ENCODE measurements around the gene KYNU. TPM values are rescaled to one million over a fixed set of nuclear protein-coding genes. Genes with fewer than 3 reads are reported as not detected.

The KYNU gene
- total and polyA plus RNA-seq, 2 of the 13 experiments (the other 11 are each of a cell fraction or from before 2014, with no cell fraction given): 21.9 to 68.6 TPM

- Histone ChIP-seq H3K79me2 (ENCODE audit: insufficient read depth, low read length) (peaks cover 20% of the 10 kb centered on the region), H4K20me1 (ENCODE audit: insufficient read depth, low read length) (no peaks in the 10 kb centered on the region), H3K4me1 (ENCODE audit: insufficient read depth, low read length) (peaks cover 17% of the 10 kb centered on the region), H3K36me3 (replicated peaks in 1 of 2; ENCODE audit: control insufficient read depth in 1 of 2, insufficient read depth in 2 of 2, low read length in 2 of 2) (peaks cover 11 to 34% of the 10 kb centered on the region in 2 experiments), H3K4me2 (ENCODE audit: low read depth, low read length) (no peak overlapping the region), H3K4me3 (replicated peaks in 1 of 3; ENCODE audit: insufficient read depth in 1 of 3, low read depth in 2 of 3, low read length in 3 of 3) (no peak overlapping the region), H3K9ac (ENCODE audit: insufficient read depth, low read depth, low read length) (no peak overlapping the region), H3K27ac (ENCODE audit: extremely low read length, insufficient read depth, low read length) (peak overlapping the region; percentile 16), H3K27me3 (ENCODE audit: control insufficient read depth in 1 of 2, insufficient read depth in 2 of 2, low read length in 2 of 2) (no peaks in the 10 kb centered on the region), H3K9me3 (ENCODE audit: low read length) (no peaks in the 10 kb centered on the region), H2AFZ (ENCODE audit: low read length) (no peak overlapping the region)
- CTCF ChIA-PET (ENCODE audit: low intra/inter-chr PET ratio, low total read pairs): no interaction called here
- ATAC-seq (peak; percentile 86), DNase-seq (ENCODE audit: low spot score) (peak; percentile 47), FAIRE-seq (no peak)
- POLR2A ChIA-PET: interaction anchor here (0.9 to 1.6 kb wide), 2 partner anchors 13 to 59 kb away, joined by 3 to 10 read pairs; no protein-coding TSS in a partner anchor
- in situ Hi-C loops (cut with HindIII; ENCODE audit: extremely low pct_ligation_motif_present, low pct_unique_long_range_greater_than_20kb) (no loop called here), intact Hi-C loops (cut with micrococcal nuclease; ENCODE audit: unreplicated experiment) (loop anchor here (1.0 kb wide), 1 partner anchor 8 kb away; no protein-coding TSS in a partner anchor)
- WGBS (ENCODE audit: low lambda C conversion rate): 46% methylated on average over 2 of the region's 2 CpGs
- no TSS peak for BruUV-seq (replicated peaks)
- TF ChIP-seq RBAK (CRISPR knock-in tag; IDR thresholded peaks at IDR 0.05) (peak; percentile 70; the same call in 1 of the 2 replicates), ZMYM4 (CRISPR knock-in tag; IDR thresholded peaks at IDR 0.05) (peak; percentile 54; the same call in 1 of the 2 replicates), TARDBP (CRISPR knock-in tag; IDR thresholded peaks at IDR 0.05) (peak; percentile 36; the same call in 1 of the 2 replicates), BCL6 (CRISPR knock-in tag; IDR thresholded peaks at IDR 0.05) (peak; percentile 67; the same call in 1 of the 2 replicates), ZNF331 (CRISPR knock-in tag; IDR thresholded peaks at IDR 0.05) (0 out of 2 replicates have a peak, but pooled peaks have one; percentile 30), HMG20A (CRISPR knock-in tag; IDR thresholded peaks at IDR 0.05; ENCODE audit: borderline replicate concordance) (peak; percentile 74; the same call in 1 of the 2 replicates), TFAP4 (IDR thresholded peaks at IDR 0.05; ENCODE audit: borderline replicate concordance, low read depth) (peak; percentile 70), ZNF746 (CRISPR knock-in tag; IDR thresholded peaks at IDR 0.05) (no peak), SAFB2 (CRISPR knock-in tag; IDR thresholded peaks at IDR 0.05; ENCODE audit: borderline replicate concordance, low read depth) (no peak), THYN1 (CRISPR knock-in tag; IDR thresholded peaks at IDR 0.05; ENCODE audit: borderline replicate concordance, low read depth) (0 out of 2 replicates have a peak, but pooled peaks have one; percentile 48), SOX5 (CRISPR knock-in tag; IDR thresholded peaks at IDR 0.05; ENCODE audit: borderline replicate concordance) (peak; percentile 65), RBFOX2 (IDR thresholded peaks at IDR 0.05; ENCODE audit: low read depth, low read length) (peak; percentile 16; the same call in 1 of the 2 replicates), RXRB (CRISPR knock-in tag; IDR thresholded peaks at IDR 0.05; ENCODE audit: borderline replicate concordance) (peak; percentile 33; the same call in 1 of the 2 replicates), FOSL2 (CRISPR knock-in tag; IDR thresholded peaks at IDR 0.05) (peak; percentile 49), FOXO1 (CRISPR knock-in tag; IDR thresholded peaks at IDR 0.05) (peak; percentile 42; the same call in 1 of the 2 replicates), SALL2 (CRISPR knock-in tag; IDR thresholded peaks at IDR 0.05) (no peak), SAP130 (CRISPR knock-in tag; IDR thresholded peaks at IDR 0.05; ENCODE audit: low read depth) (peak; percentile 29; the same call in 1 of the 2 replicates), GATAD2A (CRISPR knock-in tag; IDR thresholded peaks at IDR 0.05) (peak; percentile 82), ZNF12 (CRISPR knock-in tag; IDR thresholded peaks at IDR 0.05) (peak; percentile 53; the same call in 1 of the 2 replicates)
- TF ChIP-seq, protein P1, sequence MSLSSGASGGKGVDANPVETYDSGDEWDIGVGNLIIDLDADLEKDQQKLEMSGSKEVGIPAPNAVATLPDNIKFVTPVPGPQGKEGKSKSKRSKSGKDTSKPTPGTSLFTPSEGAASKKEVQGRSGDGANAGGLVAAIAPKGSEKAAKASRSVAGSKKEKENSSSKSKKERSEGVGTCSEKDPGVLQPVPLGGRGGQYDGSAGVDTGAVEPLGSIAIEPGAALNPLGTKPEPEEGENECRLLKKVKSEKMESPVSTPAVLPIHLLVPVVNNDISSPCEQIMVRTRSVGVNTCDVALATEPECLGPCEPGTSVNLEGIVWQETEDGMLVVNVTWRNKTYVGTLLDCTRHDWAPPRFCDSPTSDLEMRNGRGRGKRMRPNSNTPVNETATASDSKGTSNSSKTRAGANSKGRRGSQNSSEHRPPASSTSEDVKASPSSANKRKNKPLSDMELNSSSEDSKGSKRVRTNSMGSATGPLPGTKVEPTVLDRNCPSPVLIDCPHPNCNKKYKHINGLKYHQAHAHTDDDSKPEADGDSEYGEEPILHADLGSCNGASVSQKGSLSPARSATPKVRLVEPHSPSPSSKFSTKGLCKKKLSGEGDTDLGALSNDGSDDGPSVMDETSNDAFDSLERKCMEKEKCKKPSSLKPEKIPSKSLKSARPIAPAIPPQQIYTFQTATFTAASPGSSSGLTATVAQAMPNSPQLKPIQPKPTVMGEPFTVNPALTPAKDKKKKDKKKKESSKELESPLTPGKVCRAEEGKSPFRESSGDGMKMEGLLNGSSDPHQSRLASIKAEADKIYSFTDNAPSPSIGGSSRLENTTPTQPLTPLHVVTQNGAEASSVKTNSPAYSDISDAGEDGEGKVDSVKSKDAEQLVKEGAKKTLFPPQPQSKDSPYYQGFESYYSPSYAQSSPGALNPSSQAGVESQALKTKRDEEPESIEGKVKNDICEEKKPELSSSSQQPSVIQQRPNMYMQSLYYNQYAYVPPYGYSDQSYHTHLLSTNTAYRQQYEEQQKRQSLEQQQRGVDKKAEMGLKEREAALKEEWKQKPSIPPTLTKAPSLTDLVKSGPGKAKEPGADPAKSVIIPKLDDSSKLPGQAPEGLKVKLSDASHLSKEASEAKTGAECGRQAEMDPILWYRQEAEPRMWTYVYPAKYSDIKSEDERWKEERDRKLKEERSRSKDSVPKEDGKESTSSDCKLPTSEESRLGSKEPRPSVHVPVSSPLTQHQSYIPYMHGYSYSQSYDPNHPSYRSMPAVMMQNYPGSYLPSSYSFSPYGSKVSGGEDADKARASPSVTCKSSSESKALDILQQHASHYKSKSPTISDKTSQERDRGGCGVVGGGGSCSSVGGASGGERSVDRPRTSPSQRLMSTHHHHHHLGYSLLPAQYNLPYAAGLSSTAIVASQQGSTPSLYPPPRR (CRISPR knock-in tag; IDR thresholded peaks at IDR 0.05; ENCODE audit: borderline replicate concordance): peak; percentile 40; the same call in 1 of the 2 replicates
Observed at GRCh38 chr2:142892715-142893114, 15.3 kb downstream of the KYNU start.

All from HepG2 (cell line).